ENCODE data around the gene JAML. TPM values are rescaled to one million over a fixed set of nuclear protein-coding genes. Genes with fewer than 3 reads are reported as not detected.

Gene JAML
- total and polyA plus RNA-seq, 2 of the 13 experiments (the other 11 are each of a cell fraction or from before 2014, with no cell fraction given): 2.0 to 3.3 TPM

- TF ChIP-seq ATF7 (IDR thresholded peaks at IDR 0.05) (peak; percentile 79), ATF7 (CRISPR knock-in tag; IDR thresholded peaks at IDR 0.05) (peak; percentile 52; the same call in 1 of the 2 replicates), UBTF (CRISPR knock-in tag; IDR thresholded peaks at IDR 0.05) (peak; percentile 47), NRL (CRISPR knock-in tag; IDR thresholded peaks at IDR 0.05; ENCODE audit: borderline replicate concordance) (peak; percentile 83), POGZ (CRISPR knock-in tag; IDR thresholded peaks at IDR 0.05) (peak; percentile 69), CSRNP1 (CRISPR knock-in tag; IDR thresholded peaks at IDR 0.05) (no peak), HOXA3 (CRISPR knock-in tag; IDR thresholded peaks at IDR 0.05) (peak; percentile 93; the same call in 1 of the 2 replicates), TGIF2 (CRISPR knock-in tag; IDR thresholded peaks at IDR 0.05) (peak; percentile 63; the same call in 1 of the 2 replicates), FOXK1 (CRISPR knock-in tag; IDR thresholded peaks at IDR 0.05; ENCODE audit: borderline replicate concordance, low read depth) (peak; percentile 82; the same call in 1 of the 2 replicates), SNAPC4 (CRISPR knock-in tag; IDR thresholded peaks at IDR 0.05) (0 out of 2 replicates have a peak, but pooled peaks have one; percentile 15), ATF2 (CRISPR knock-in tag; IDR thresholded peaks at IDR 0.05) (peak; percentile 74), ZSCAN31 (CRISPR knock-in tag; IDR thresholded peaks at IDR 0.05; ENCODE audit: low read depth) (peak; percentile 80; the same call in 1 of the 2 replicates), CBX1 (IDR thresholded peaks at IDR 0.05; ENCODE audit: low read depth) (peak; percentile 26), ZNF777 (CRISPR knock-in tag; IDR thresholded peaks at IDR 0.05) (no peak; the same call in 1 of the 2 replicates), FOXA3 (CRISPR knock-in tag; IDR thresholded peaks at IDR 0.05) (peak; percentile 69), FOXO4 (CRISPR knock-in tag; conservative IDR thresholded peaks at IDR 0.05) (peak; percentile 95), NR1H2 (CRISPR knock-in tag; IDR thresholded peaks at IDR 0.05; ENCODE audit: borderline replicate concordance, low read depth) (peak; percentile 59; the same call in 1 of the 2 replicates)
Observed at GRCh38 chr11:118251858-118252652, 27.2 kb upstream of the JAML start, which contains the start of gene MPZL3 (continued).
